Measurements from ENCODE around the gene OR2K2.

Gene OR2K2

DNA sequence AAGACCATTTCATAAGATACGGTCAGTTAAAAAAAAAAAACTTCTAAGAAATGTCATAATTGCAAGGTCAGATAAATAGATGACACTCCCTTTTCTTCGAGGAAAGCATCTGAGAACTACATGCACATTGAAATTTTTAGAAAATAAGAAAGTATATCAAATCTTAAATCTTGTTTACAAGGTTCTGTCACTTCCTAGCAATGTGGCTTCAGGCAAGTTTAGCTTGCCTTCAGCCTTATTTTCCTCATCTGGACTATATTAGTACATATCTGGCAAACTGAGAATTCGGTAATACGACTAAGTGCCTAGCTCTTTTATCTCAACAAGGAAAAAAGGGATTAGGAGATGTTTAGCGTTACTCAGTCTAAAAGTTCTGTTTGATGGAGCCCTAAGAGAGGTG lies 32.5 kb upstream of the OR2K2 start:
- TF ChIP-seq, protein P1, sequence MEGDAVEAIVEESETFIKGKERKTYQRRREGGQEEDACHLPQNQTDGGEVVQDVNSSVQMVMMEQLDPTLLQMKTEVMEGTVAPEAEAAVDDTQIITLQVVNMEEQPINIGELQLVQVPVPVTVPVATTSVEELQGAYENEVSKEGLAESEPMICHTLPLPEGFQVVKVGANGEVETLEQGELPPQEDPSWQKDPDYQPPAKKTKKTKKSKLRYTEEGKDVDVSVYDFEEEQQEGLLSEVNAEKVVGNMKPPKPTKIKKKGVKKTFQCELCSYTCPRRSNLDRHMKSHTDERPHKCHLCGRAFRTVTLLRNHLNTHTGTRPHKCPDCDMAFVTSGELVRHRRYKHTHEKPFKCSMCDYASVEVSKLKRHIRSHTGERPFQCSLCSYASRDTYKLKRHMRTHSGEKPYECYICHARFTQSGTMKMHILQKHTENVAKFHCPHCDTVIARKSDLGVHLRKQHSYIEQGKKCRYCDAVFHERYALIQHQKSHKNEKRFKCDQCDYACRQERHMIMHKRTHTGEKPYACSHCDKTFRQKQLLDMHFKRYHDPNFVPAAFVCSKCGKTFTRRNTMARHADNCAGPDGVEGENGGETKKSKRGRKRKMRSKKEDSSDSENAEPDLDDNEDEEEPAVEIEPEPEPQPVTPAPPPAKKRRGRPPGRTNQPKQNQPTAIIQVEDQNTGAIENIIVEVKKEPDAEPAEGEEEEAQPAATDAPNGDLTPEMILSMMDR (IDR thresholded peaks at IDR 0.05), result no peak
- Histone ChIP-seq H3K9me3 (no peaks in the 10 kb centered on the region), H3K4me3 (ENCODE audit: low read depth in 1 of 2, low read length in 1 of 2) (no peak overlapping the region), H3K27ac (no peak overlapping the region), H3K36me3 (peaks cover 70% of the 10 kb centered on the region), H3K4me1 (ENCODE audit: control insufficient read depth in 1 of 2, insufficient read depth in 1 of 2, low read depth in 1 of 2, low read length in 1 of 2) (no peaks in the 10 kb centered on the region), H3K27me3 (no peaks in the 10 kb centered on the region)

DNA sequence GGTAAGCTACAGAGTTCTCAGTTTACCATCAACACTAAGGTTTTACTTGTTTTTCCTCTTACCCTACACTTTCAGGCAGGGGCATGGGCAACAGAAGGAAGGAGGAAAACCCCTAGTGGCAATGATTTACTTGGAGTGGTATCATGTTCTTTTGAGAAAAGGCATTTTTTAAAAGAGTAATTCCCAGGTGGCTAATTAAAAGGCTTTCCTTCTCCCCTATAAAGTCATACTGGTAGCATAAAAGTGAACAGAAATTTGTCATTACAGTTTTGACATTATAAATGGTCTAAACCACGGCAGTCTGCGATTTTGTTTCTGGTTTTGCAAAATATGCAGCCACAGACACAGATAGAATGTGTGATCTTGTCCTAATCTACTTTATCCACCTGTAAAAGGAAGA lies 30.9 kb upstream of the OR2K2 start:
- no peak overlapping the region for H3K27ac ChIP-seq
- TF ChIP-seq, protein P1 (IDR thresholded peaks at IDR 0.05), result no peak
- H3K4me1 ChIP-seq (ENCODE audit: control insufficient read depth in 1 of 2, insufficient read depth in 1 of 2, low read depth in 1 of 2, low read length in 1 of 2), result no peaks in the 10 kb centered on the region
- no peaks in the 10 kb centered on the region for H3K27me3 ChIP-seq
- no peak overlapping the region for H3K4me3 ChIP-seq (ENCODE audit: low read depth in 1 of 2, low read length in 1 of 2)
- H3K9me3 ChIP-seq, result no peaks in the 10 kb centered on the region
- H3K36me3 ChIP-seq, result peaks cover 53% of the 10 kb centered on the region

DNA sequence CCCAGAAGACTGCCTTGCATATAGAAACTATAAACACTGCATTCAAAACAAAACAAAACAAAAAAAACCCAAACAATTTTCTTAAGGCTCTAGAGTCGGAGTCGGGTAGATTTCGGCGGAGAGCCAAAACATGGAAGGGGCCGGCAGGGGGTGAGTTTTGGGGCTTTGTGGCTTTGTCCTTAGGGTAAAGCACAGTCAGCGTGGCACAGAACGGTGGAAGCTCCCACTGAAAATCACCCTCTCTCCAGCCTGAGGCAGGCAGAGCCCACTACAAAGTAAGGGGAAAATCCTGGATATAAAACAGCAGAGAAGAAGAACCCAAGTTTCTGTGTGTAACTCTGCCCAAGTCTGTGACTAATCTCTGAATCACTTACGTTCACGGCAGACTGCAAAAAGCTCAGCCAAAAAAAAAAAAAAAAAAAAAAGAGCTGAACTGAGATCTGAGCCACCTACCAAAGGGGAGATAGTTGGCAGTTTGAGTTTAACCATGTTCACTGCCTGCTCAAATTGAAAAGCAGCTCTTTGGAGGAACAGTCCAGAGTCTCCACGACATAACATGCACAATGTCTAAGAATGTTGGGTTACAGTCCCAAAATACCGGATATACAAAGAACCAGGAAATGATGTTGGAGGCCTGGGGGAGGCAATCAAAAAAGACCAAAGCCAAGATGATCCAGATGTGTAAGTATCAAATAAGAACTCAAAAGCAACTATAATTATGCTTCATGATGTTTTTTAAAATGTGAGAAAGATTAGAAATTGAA lies 26.6 kb upstream of the OR2K2 start:
- H3K27ac ChIP-seq, result no peak overlapping the region
- H3K36me3 ChIP-seq, result peaks cover 18% of the 10 kb centered on the region
- H3K9me3 ChIP-seq, result no peaks in the 10 kb centered on the region
- no peaks in the 10 kb centered on the region for H3K4me1 ChIP-seq (ENCODE audit: control insufficient read depth in 1 of 2, insufficient read depth in 1 of 2, low read depth in 1 of 2, low read length in 1 of 2)
- no peaks in the 10 kb centered on the region for H3K27me3 ChIP-seq
- TF ChIP-seq, protein P1 (IDR thresholded peaks at IDR 0.05), result no peak
- no peak overlapping the region for H3K4me3 ChIP-seq (ENCODE audit: low read depth in 1 of 2, low read length in 1 of 2)

DNA sequence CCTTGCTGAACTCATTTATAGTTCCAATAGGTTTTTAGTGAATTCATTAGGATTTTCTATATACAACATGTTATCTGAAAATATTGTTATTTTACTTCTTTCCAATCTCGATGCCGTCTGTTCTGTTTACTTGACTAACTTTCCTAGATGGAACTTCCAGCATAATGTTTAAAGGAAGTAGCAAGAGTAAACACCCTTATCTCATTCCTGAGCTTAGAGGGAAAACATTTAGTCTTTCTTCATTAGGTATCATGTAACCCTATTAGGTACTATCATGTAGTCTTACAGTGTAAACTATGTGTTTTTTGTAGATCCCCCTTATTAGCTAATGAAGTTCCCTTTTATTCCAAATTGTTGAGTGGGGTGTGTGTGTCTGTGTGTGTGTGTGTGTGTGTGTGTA lies 22.5 kb upstream of the OR2K2 start:
- Histone ChIP-seq H3K4me1 (ENCODE audit: control insufficient read depth in 1 of 2, insufficient read depth in 1 of 2, low read depth in 1 of 2, low read length in 1 of 2) (no peaks in the 10 kb centered on the region), H3K27ac (no peak overlapping the region), H3K9me3 (no peaks in the 10 kb centered on the region), H3K36me3 (no peaks in the 10 kb centered on the region), H3K4me3 (ENCODE audit: low read depth in 1 of 2, low read length in 1 of 2) (no peak overlapping the region), H3K27me3 (peaks cover 3% of the 10 kb centered on the region)
- TF ChIP-seq, protein P1 (IDR thresholded peaks at IDR 0.05), result no peak

DNA sequence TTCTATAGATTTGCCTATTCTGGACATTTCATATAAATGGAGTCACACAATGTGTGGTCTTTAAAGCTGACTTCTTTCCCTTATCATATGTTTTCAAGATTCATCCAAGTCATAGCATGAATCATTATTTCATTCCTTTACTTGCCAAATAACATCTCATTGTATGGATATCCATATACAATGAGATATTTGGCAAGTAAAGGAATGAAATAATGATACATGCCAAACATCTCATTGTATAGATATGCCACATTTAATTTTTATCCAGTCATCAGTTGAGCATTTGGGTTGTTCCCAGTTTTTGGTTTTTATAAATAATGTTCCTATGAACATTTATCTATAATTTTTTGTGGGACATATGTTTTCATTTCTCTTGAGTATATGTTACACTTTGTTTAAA lies 20.5 kb upstream of the OR2K2 start:
- H3K4me1 ChIP-seq (ENCODE audit: control insufficient read depth in 1 of 2, insufficient read depth in 1 of 2, low read depth in 1 of 2, low read length in 1 of 2), result no peaks in the 10 kb centered on the region
- no peaks in the 10 kb centered on the region for H3K36me3 ChIP-seq
- H3K27me3 ChIP-seq, result peaks cover 3% of the 10 kb centered on the region
- no peaks in the 10 kb centered on the region for H3K9me3 ChIP-seq
- TF ChIP-seq, protein P1 (IDR thresholded peaks at IDR 0.05), result no peak
- H3K27ac ChIP-seq, result no peak overlapping the region
- H3K4me3 ChIP-seq (ENCODE audit: low read depth in 1 of 2, low read length in 1 of 2), result no peak overlapping the region
